ENCODE data around the gene PLXND1. TPM values are rescaled to one million over a fixed set of nuclear protein-coding genes. Genes with fewer than 3 reads are reported as not detected.
"Not testable (repeated sequence)": the region's sequence is repeated elsewhere in the genome, so short reads cannot be mapped to it uniquely, and the experiment has no call there.

Gene PLXND1
- total and polyA plus RNA-seq, 2 donors (not counting 1 experiment from before 2014, with no cell fraction given): 3.3 to 74.4 TPM

- H4K20me1 ChIP-seq (ENCODE audit: control insufficient read depth, insufficient read depth, low read length, poor library complexity, severe bottlenecking); H3K9me3 ChIP-seq (ENCODE audit: control extremely low read depth in 1 of 3, control insufficient read depth in 2 of 3, insufficient read depth in 1 of 3, low read length in 2 of 3); H3K27me3 Mint-ChIP-seq; DNase-seq; H3K9me3 Mint-ChIP-seq (ENCODE audit: insufficient read depth); H3K4me1 ChIP-seq (ENCODE audit: control insufficient read depth in 2 of 2, insufficient read depth in 2 of 2, low read length in 2 of 2); H3K27ac ChIP-seq (ENCODE audit: low read length in 2 of 2); H3K4me3 ChIP-seq (ENCODE audit: control extremely low read depth in 1 of 5, extremely low read depth in 1 of 5, insufficient read depth in 1 of 5, low read depth in 2 of 5, low read length in 4 of 5); H2AFZ ChIP-seq (ENCODE audit: insufficient read depth, low read depth, low read length, poor library complexity, severe bottlenecking); H3K4me3 Mint-ChIP-seq; H3K36me3 ChIP-seq (replicated peaks in 1 of 2; ENCODE audit: control extremely low read depth in 1 of 2, control insufficient read depth in 1 of 2, extremely low read depth in 1 of 2, insufficient read depth in 2 of 2, low read length in 1 of 2); intact Hi-C loops (cut with micrococcal nuclease); H3K27ac Mint-ChIP-seq; H3K79me2 ChIP-seq (ENCODE audit: control insufficient read depth, insufficient read depth, low read length); H3K9ac ChIP-seq (ENCODE audit: low read length); H3K27me3 ChIP-seq (replicated peaks in 1 of 4; ENCODE audit: control extremely low read depth in 1 of 4, control insufficient read depth in 3 of 4, insufficient read depth in 4 of 4, low read length in 3 of 4); H3K4me2 ChIP-seq (replicated peaks; ENCODE audit: low read depth, low read length, poor library complexity, severe bottlenecking); H3K4me1 Mint-ChIP-seq; ATAC-seq (ENCODE audit: low read depth): not testable (repeated sequence)
- 96% methylated on average over 8 of the region's 25 CpGs for WGBS (ENCODE audit: insufficient coverage)
- ChIA-PET POLR2A (interaction anchor here (1.0 kb wide), 1 partner anchor 11 kb away, joined by 3 read pairs; no protein-coding TSS in a partner anchor), CTCF (interaction anchor here (1.1 kb wide), 1 partner anchor 25 kb away, joined by 3 read pairs; no protein-coding TSS in a partner anchor)
These were observed 91.2 kb downstream of the PLXND1 start for GRCh38 chr3:129515108-129515820.

- H3K4me3 Mint-ChIP-seq: no peak overlapping the region
- no peak overlapping the region for H3K27ac Mint-ChIP-seq
- Histone ChIP-seq H3K4me2 (replicated peaks; ENCODE audit: low read depth, low read length, poor library complexity, severe bottlenecking) (no peak overlapping the region), H3K4me1 (ENCODE audit: control insufficient read depth in 2 of 2, insufficient read depth in 2 of 2, low read length in 2 of 2) (no peaks in the 10 kb centered on the region), H4K20me1 (ENCODE audit: control insufficient read depth, insufficient read depth, low read length, poor library complexity, severe bottlenecking) (no peaks in the 10 kb centered on the region), H2AFZ (ENCODE audit: insufficient read depth, low read depth, low read length, poor library complexity, severe bottlenecking) (no peak overlapping the region), H3K36me3 (replicated peaks in 1 of 2; ENCODE audit: control extremely low read depth in 1 of 2, control insufficient read depth in 1 of 2, extremely low read depth in 1 of 2, insufficient read depth in 2 of 2, low read length in 1 of 2) (no peaks in the 10 kb centered on the region), H3K4me3 (ENCODE audit: control extremely low read depth in 1 of 5, extremely low read depth in 1 of 5, insufficient read depth in 1 of 5, low read depth in 2 of 5, low read length in 4 of 5) (no peak overlapping the region), H3K9ac (ENCODE audit: low read length) (no peak overlapping the region), H3K79me2 (ENCODE audit: control insufficient read depth, insufficient read depth, low read length) (no peaks in the 10 kb centered on the region), H3K27me3 (replicated peaks in 1 of 4; ENCODE audit: control extremely low read depth in 1 of 4, control insufficient read depth in 3 of 4, insufficient read depth in 4 of 4, low read length in 3 of 4) (no peaks in the 10 kb centered on the region), H3K9me3 (ENCODE audit: control extremely low read depth in 1 of 3, control insufficient read depth in 2 of 3, insufficient read depth in 1 of 3, low read length in 2 of 3) (no peaks in the 10 kb centered on the region), H3K27ac (ENCODE audit: low read length in 2 of 2) (no peak overlapping the region)
- CTCF ChIA-PET: interaction anchor here (1.1 kb wide), 1 partner anchor 24 kb away, joined by 3 read pairs; no protein-coding TSS in a partner anchor
- TF ChIP-seq CTCF (IDR thresholded peaks at IDR 0.05) (no peak), EZH2 (IDR thresholded peaks at IDR 0.05; ENCODE audit: borderline replicate concordance, insufficient read depth, low read depth, low read length, poor library complexity, severe bottlenecking) (no peak)
- no peaks in the 10 kb centered on the region for H3K27me3 Mint-ChIP-seq
- H3K4me1 Mint-ChIP-seq: no peaks in the 10 kb centered on the region
- ATAC-seq (ENCODE audit: low read depth) (no peak), DNase-seq (no peak)
- no peaks in the 10 kb centered on the region for H3K9me3 Mint-ChIP-seq (ENCODE audit: insufficient read depth)
- intact Hi-C loops (cut with micrococcal nuclease): no loop called here
- POLR2A ChIA-PET: interaction anchor here (1.0 kb wide), 1 partner anchor 11 kb away, joined by 3 read pairs; no protein-coding TSS in a partner anchor
- WGBS (ENCODE audit: insufficient coverage): 90% methylated on average over 6 of the region's 6 CpGs
These were observed 91.9 kb downstream of the PLXND1 start for GRCh38 chr3:129514563-129514962.
